Peyer's patch (tissue), 4 donors: ENCODE results near the gene RGS13. TPM values are rescaled to one million over a fixed set of nuclear protein-coding genes. Genes with fewer than 3 reads are reported as not detected.

Experiments used
- DNase-seq, 3 donors: peaks; one replicate each; pipeline ENCODE4 v3.0.0-alpha.2; 2017 to 2019
- H3K27ac ChIP-seq, 4 donors: fragments of 200-600 bp; sonication (generic); one replicate each; pipeline ENCODE4 v1.5.1; 2016 to 2019
- H3K27me3 ChIP-seq, 2 donors: fragments of 200-600 bp; sonication (generic); one replicate each; pipeline ENCODE4 v1.5.1; 2019
- H3K36me3 ChIP-seq, 3 donors: fragments of 200-600 bp; sonication (generic); one replicate each; pipeline ENCODE4 v1.5.1; 2016 to 2019
- H3K4me1 ChIP-seq, 4 donors: fragments of 200-600 bp; sonication (generic); one replicate each; pipeline ENCODE4 v1.5.1; 2016 to 2019
- H3K4me3 ChIP-seq, 4 donors: fragments of 200-600 bp; sonication (generic); 1 replicate in 3 of 4; 2 replicates in 1 of 4; pipeline ENCODE4 v1.5.1; 2016 to 2019; ENCODE audit warnings: mild to moderate bottlenecking in 1 of 4
- H3K9me3 ChIP-seq, 4 donors: fragments of 200-600 bp; sonication (generic); one replicate each; pipeline ENCODE4 v1.5.1; 2016 to 2019; ENCODE audit warnings: mild to moderate bottlenecking in 1 of 4
- CTCF ChIP-seq, 6 experiments: fragments of 450-650 bp in 4 of 6; fragments of 200-600 bp in 2 of 6; sonication (generic) in 1 of 6; IDR thresholded peaks; one replicate each; pipeline ENCODE4 v1.5.1; 2017 to 2019; ENCODE audit warnings: antibody characterized with exemption in 6 of 6, mild to moderate bottlenecking in 3 of 6, moderate library complexity in 1 of 6
- POLR2A ChIP-seq, 2 donors: fragments of 450-650 bp; IDR thresholded peaks; one replicate each; pipeline ENCODE4 v1.5.1; 2017; ENCODE audit warnings: antibody characterized with exemption in 2 of 2, mild to moderate bottlenecking in 2 of 2, moderate library complexity in 2 of 2
- total RNA-seq, 4 donors: library from RNA; depleted of rRNA; stranded (reverse); fragments of >200 nt; gene quantifications; one replicate each; pipeline ENCODE4 v1.1.0, GENCODE V29; 2016

The RGS13 gene
- total RNA-seq, 4 donors from 2014 or later: 3.1 to 11.9 (median 6.6) TPM; not detected in 1

- no peaks in the 10 kb centered on the region for H3K27me3 ChIP-seq
- no peaks in the 10 kb centered on the region for H3K9me3 ChIP-seq
These were observed 26.6 kb upstream of the RGS13 start for GRCh38 chr1:192609110-192610079.

DNA sequence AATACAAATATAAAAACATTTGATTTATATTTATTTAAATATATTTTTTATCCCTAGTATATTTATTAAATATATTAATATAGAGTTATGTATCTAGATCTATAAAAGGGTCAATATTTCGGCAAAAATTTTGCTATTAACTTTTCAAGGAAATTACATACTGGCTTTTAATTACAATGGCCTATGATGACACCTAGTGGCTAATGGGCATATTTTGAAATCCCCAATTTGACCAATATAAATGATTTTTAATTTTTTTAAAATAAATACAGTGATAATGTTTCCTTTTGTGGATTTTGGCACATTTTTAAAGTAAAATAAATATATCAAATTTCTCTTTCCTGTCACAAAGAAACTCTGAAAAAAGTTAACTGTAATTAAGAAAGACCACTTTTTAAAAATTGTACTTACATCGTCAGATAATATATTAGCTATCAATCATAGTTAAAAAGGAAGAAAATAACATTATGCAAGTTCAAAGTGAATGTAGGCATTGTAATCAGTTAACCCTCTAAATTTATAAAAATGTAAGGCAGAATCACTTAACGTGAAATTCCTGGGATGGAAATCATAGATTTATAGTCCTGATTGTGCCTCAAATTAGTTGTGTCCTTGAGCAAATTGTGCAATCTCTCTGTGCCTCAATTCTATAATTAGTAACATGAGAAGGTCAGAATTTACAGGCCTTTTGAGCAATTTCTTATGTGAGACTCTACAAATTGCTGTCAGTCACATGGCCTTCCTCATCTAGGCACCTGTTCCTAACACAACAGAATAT is 25.6 kb upstream of the RGS13 start:
- Histone ChIP-seq H3K4me1 (no peaks in the 10 kb centered on the region), H3K27ac (no peak overlapping the region), H3K4me3 (no peak overlapping the region), H3K9me3 (no peaks in the 10 kb centered on the region), H3K36me3 (no peaks in the 10 kb centered on the region), H3K27me3 (no peaks in the 10 kb centered on the region)
- no peak for TF ChIP-seq POLR2A (IDR thresholded peaks at IDR 0.05)
- TF ChIP-seq CTCF (IDR thresholded peaks at IDR 0.05): peak; percentile 38 to 71 (median 62)
- DNase-seq: no peak

More at GRCh38 chr1:192609110-192610079, 26.6 kb upstream of the RGS13 start:
- Histone ChIP-seq H3K36me3 (no peaks in the 10 kb centered on the region), H3K4me3 (no peak overlapping the region), H3K4me1 (no peaks in the 10 kb centered on the region), H3K27ac (peak overlapping the region in 1 of 4 donors; percentile 26)
- TF ChIP-seq POLR2A (IDR thresholded peaks at IDR 0.05) (no peak), CTCF (IDR thresholded peaks at IDR 0.05) (no peak)
- DNase-seq: peak in 2 of 3 donors; percentile 91 to 93

- no peak for DNase-seq
- Histone ChIP-seq H3K4me1 (no peaks in the 10 kb centered on the region), H3K9me3 (no peaks in the 10 kb centered on the region), H3K27me3 (no peaks in the 10 kb centered on the region), H3K36me3 (no peaks in the 10 kb centered on the region), H3K4me3 (no peak overlapping the region), H3K27ac (no peak overlapping the region)
- TF ChIP-seq CTCF (IDR thresholded peaks at IDR 0.05): no peak
- no peak for TF ChIP-seq POLR2A (IDR thresholded peaks at IDR 0.05)
These were observed 20.9 kb upstream of the RGS13 start for GRCh38 chr1:192615055-192615454.

DNA sequence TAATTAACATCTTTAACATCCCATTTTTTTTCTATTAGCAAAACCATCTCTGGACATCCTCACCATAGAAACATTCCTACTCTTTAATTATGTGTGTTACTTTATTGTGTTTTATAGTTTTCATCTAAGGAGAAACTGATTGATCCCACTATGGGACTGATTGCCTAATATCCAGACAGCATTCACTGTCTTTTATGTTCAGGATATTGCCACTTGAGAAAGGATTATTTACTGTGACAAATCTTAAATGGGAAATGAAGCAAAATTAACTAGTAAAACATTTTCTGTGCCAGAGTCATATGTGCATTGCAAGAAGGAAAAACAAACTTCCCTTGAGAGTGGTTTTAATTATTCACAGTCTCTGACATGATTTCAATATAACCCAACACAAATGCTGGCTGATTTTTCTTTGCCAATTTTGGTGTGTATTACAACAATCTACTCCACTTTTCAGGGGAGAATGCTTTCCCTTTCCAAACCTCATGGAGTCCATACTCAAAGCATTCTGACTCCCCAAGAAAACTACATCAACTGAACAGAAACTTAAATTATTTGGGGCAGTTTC is 15.8 kb upstream of the RGS13 start:
- no peak overlapping the region for H3K27ac ChIP-seq
- H3K27me3 ChIP-seq: no peaks in the 10 kb centered on the region
- no peak overlapping the region for H3K4me3 ChIP-seq
- TF ChIP-seq POLR2A (IDR thresholded peaks at IDR 0.05) (no peak), CTCF (IDR thresholded peaks at IDR 0.05) (no peak)
- peaks cover 0 to 3% (median 0%) of the 10 kb centered on the region in 4 donors for H3K9me3 ChIP-seq
- H3K4me1 ChIP-seq: no peaks in the 10 kb centered on the region
- no peaks in the 10 kb centered on the region for H3K36me3 ChIP-seq
- DNase-seq: no peak

DNA sequence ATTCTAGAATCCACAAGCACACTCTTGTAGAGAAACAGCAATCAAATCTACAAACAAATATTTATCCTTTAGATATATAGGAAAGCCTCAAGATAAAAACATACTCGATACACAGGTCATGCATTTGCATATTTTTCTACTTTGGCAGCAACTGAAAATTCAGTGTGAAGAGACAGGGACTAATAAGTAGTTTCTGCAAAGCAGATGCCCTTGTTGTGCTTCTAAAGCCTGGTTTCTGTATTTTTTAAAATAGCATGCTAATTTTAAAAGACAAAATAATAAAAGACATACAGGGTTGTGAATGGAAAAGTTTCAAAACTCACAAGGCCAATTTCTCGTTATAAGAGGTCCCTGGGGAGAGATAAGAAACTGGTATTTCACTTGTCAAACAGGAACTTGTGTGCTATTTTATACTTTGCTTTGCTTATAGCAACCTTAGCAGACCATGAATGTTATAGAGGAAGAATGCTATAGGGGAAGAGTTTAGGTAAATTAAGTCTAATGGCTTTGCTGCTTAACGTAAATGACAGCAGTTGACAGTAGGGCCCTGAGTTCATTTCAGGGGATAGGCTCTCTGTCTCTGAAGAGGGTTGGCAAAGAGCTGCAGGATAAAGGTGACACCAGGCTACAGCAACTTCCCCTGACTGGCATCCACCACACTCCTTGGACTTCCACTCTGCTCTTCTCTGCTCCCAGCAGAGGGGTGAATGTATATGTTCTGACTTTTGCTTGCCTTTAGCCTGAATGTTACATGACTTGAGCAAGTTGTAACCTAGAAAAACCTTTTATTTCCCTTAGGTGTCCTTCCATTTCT is 9.4 kb upstream of the RGS13 start:
- no peak for TF ChIP-seq POLR2A (IDR thresholded peaks at IDR 0.05)
- TF ChIP-seq CTCF (IDR thresholded peaks at IDR 0.05): no peak
- DNase-seq: no peak
- Histone ChIP-seq H3K4me3 (no peak overlapping the region), H3K4me1 (no peaks in the 10 kb centered on the region), H3K36me3 (no peaks in the 10 kb centered on the region), H3K27me3 (no peaks in the 10 kb centered on the region), H3K9me3 (no peaks in the 10 kb centered on the region), H3K27ac (no peak overlapping the region)
